ENCODE results near the gene TERB1.

GRCh38 chr16:66717112-66717675 is 84.2 kb downstream of the TERB1 start:
- TF ChIP-seq POLR2A (IDR thresholded peaks at IDR 0.05; ENCODE audit: low read length): no peak
- TF ChIP-seq GATA1 (IDR thresholded peaks at IDR 0.05; ENCODE audit: low read depth, low read length): no peak
